HG03575 (cell line): ENCODE data around the gene DUSP5.
"Not testable (repeated sequence)": the region's sequence is repeated elsewhere in the genome, so short reads cannot be mapped to it uniquely, and the experiment has no call there.

Source experiments
- ATAC-seq: cut with Tn5 transposase; IDR thresholded peaks from one replicate; pipeline ENCODE4 v1.9.1; 2021; ENCODE audit not compliant: unreplicated experiment, insufficient number of reproducible peaks, low FRiP score; ENCODE audit errors: extremely low read depth

Gene DUSP5, protein sequence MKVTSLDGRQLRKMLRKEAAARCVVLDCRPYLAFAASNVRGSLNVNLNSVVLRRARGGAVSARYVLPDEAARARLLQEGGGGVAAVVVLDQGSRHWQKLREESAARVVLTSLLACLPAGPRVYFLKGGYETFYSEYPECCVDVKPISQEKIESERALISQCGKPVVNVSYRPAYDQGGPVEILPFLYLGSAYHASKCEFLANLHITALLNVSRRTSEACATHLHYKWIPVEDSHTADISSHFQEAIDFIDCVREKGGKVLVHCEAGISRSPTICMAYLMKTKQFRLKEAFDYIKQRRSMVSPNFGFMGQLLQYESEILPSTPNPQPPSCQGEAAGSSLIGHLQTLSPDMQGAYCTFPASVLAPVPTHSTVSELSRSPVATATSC

GRCh38 chr10:110497438-110498086 is at the start of gene DUSP5:
DUSP5 (plus strand) TSS chr10:110497907; CDS start chr10:110498122, 215 bp downstream.
- peak; percentile 47 for ATAC-seq

DNA sequence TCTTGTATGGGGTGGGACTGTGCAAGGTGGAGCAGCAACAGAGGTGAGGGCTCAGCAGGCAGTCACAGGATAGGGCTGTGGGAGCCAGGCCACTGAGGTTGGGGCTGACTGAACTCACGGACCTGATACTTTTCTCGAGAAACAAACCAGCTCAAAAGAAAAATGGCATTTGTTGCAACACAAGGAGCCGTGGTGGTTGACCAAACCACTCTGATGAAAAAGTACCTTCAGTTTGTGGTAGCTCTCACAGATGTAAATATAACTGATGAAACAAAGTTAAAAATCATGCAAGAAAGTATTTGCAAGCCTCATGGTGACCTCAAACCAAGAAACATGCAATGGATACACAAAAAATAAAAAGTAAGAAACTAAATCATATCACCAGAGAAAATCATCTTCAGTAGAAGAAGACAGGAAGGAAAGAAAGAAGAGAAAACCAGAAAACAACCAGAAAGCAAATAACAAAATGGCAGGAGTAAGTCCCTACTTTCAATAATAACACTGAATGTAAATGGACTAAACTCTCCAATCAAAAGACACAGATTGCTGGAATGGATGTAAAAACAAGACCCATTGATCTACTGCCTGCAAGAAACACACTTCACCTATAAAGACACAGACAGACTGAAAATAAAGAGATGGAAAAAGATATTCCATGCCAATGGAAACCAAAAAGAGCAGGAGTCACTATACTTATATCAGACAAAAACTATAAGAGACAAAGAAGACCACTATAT is 48.9 kb upstream of the DUSP5 start:
- ATAC-seq = no peak

DNA sequence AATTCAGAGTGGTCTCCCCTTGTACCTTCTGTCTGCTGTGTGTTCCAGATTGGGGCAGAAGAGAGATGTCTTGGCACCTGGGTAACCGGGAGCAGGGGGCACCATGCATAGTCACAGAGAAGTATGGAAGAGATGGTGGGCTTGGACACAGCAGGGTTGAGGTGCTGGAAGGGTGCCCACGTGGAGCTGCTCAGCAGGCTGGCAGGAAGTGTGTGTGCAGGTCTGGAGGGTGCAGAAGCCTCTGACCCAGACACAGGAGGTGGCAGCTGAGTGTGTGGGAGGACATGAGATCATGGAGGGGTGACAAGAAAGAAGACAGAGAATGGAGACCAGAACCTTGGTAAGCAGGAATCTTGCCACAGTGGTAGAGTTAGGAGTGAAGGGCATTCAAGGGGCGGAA is 42.3 kb upstream of the DUSP5 start:
- ATAC-seq = no peak

DNA sequence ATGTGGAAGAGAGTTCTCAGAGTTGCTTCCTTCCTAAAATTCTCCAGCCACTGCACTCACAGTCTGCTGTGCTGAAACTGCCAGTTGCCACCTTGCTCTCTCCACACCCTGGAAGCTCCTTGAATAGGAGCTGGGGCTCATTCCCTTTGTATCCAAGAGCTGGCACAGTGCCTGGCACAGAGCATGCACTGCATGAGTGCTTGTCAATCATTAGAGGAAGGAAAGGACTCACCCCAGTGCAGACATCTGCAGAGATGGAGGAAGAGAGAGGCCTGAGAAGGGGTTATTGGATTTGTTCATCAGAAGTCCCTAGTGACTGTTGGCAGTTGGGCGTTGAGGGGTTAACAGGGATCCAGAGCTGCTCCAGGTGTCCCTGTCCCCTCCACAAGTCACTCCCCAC is 41.7 kb upstream of the DUSP5 start:
- no peak for ATAC-seq

- ATAC-seq = no peak
Observed at GRCh38 chr10:110456523-110457091, 41.1 kb upstream of the DUSP5 start.

DNA sequence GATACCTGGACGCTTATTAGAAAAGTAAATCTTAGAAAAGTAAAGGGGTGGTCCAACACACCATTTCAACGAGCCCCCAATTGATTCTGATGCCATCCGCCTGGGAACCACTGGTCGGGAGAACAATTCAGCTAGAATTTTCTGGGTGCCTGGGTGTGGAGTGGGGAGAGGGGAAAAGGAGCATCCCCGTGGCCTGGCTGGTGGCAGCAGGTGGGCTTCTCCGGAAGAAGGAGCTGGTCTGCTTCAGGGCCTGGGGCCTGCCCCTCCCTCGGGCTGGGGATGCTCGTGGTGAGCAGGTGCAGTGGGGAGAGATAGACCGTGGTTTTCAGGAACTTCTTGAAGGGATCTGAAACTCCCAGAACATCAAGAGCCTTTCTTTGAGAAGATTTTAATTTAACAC is 39.9 kb upstream of the DUSP5 start:
- no peak for ATAC-seq

DNA sequence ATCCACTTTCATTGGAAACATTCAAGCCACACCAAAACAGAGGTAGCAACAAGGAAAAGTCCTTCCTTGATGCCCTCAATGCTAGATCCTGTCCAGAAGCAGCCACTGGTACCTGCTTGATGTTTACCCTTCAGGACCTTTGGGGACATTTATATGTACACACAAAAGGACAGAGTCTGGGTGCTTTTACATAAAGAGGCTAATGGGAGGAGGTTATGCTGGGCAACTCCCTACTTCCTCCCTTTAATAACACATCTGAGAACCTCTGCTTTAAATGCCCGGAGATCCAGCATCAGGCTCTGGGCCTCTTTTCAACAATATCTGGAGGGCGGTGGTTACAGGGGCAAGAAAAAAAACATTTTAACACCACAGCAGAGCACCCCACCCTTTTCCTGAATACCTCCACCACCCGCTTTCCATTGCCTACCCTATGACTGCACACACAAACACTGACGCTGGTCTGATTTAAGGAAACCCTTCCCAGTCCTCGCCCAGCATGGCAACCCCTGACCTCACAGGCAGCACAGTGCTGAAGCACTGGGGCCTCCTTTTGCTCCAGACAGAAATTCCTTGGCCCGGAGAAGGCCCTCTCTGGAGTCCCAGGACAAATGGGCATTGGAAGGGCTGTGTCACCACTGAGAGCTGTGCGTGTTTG is 39.3 kb upstream of the DUSP5 start:
- ATAC-seq = no peak

- ATAC-seq = no peak
Observed at GRCh38 chr10:110459600-110459999, 38.1 kb upstream of the DUSP5 start.

DNA sequence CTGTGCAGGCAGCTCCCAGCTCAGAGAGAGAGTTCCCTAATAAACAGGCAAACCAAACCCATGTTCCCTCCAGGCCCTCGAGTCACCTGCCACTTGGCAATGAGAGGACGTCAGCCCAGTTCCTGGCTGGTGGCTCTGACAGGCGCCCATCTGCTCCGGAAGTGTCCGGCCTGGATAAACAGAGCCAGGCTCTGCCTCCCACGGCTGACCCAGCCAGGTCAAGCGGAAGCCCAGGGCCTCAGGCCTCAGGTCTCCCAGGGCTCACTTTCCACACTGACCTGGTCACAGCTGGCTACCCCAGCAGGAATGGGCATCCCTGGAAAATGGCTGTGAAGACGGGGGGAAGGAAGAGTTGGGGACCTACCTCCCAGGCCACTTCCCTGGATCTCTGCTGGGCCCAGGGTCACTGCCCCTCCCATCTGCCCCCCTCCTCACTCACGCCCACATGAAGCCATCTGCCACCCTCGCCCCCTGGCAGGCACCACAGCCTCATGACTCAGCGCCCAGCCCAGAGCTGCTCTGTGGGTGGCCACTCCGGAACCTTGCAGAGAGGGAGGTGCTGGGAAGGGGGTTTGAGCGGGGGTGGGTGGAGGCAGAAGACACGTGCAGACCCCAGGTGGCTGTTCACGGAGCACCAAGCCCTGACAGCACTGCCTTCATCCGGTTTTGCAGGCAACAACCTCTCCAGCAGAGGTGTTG is 37.4 kb upstream of the DUSP5 start:
- no peak for ATAC-seq

DNA sequence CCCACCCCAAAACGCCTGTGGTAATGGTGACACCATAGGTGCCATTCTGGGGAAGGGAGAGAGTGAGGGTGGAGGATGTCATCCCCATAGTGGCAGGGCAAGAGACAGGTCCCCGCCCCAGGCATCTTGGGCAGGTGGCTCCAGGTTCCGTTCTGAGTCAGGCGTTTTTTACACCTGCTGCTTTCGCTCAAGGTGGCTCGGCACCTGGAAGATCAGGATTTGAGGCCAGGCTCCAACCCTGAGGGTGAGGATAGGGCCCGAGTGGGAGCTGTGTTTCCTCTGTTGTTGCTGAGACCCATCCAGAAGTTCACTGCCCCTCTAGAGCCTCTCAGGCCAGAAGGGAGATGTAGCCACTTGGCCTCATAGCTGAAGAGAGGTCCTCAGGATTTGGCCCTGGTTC is 36.6 kb upstream of the DUSP5 start:
- no peak for ATAC-seq

DNA sequence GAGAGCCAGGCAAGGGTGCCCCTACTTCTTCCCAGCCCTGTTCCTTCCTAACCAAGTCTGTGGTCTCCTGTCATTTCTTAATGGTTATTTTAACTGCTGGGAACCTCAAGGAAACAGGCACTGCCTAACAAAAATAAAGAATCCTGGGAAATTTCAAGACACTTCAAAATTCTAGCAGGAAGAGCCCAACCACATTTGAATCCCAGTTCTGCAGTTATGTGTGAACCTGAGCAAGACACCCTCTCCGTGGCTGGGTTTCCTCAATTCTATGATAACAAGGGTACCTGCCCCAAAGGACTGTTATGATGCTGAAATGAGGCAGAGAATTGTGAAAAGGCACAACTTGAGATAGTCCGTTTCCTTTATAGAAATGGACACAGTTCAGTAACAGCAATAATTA is 36.2 kb upstream of the DUSP5 start:
- ATAC-seq = no peak

GRCh38 chr10:110462166-110463095 is 35.3 kb upstream of the DUSP5 start:
- no peak for ATAC-seq

GRCh38 chr10:110468258-110468657 is 29.4 kb upstream of the DUSP5 start:
- not testable (repeated sequence) for ATAC-seq

GRCh38 chr10:110470541-110470940 is 27.2 kb upstream of the DUSP5 start:
- not testable (repeated sequence) for ATAC-seq

GRCh38 chr10:110471566-110472139 is 26.1 kb upstream of the DUSP5 start:
- ATAC-seq = no peak

DNA sequence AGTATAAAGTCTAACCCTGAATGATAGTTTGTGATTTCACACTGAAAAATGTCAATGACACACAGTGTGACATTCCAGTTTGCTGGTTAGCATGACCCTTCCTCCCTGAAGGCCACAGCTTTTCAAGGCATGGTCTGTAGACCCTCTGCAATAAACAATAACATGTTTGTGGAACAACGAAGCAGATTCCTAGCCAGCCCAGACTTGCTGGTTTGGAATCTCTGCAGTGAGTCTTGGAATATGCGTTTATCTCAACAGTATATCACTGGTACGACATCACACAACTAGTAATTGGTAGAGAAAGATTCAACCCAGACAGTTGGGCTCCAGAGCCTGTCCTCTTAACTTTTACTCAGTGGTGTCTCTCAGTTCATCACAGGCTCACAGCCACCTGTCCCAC is 23.7 kb upstream of the DUSP5 start:
- ATAC-seq = no peak

- ATAC-seq = no peak
Observed at GRCh38 chr10:110474826-110475225, 22.9 kb upstream of the DUSP5 start.
